Activated naive CD8-positive, alpha-beta T cell treated with anti-CD3 and anti-CD28 coated beads, Interleukin-2, amount 50 U/mL, for 24 hours (primary cell): ENCODE data around the gene NME4.

ENCODE experiments used
- ATAC-seq: fragments of 150-1000 bp; cut with Tn5 transposase; one replicate; pipeline ENCODE4 v1.10.0; 2021
- DNase-seq: peaks from one replicate; pipeline ENCODE4 v3.0.0; 2021
- H3K27ac Mint-ChIP-seq: one replicate; pipeline ENCODE4 v1.8.0; 2021; ENCODE audit warnings: mild to moderate bottlenecking, mixed read lengths
- H3K27me3 Mint-ChIP-seq: one replicate; pipeline ENCODE4 v1.8.0; 2021; ENCODE audit warnings: mixed read lengths
- H3K36me3 Mint-ChIP-seq: one replicate; pipeline ENCODE4 v1.8.0; 2021; ENCODE audit warnings: low read depth, mixed read lengths
- H3K4me1 Mint-ChIP-seq: one replicate; pipeline ENCODE4 v1.8.0; 2021; ENCODE audit warnings: mixed read lengths
- H3K4me3 Mint-ChIP-seq: one replicate; pipeline ENCODE4 v1.8.0; 2021; ENCODE audit warnings: mild to moderate bottlenecking, moderate library complexity, mixed read lengths
- H3K9me3 Mint-ChIP-seq: one replicate; pipeline ENCODE4 v1.8.0; 2021; ENCODE audit warnings: mixed read lengths

Gene NME4

GRCh38 chr16:442976-443375, 46.0 kb downstream of the NME4 start:
- H3K27ac Mint-ChIP-seq = no peak overlapping the region

GRCh38 chr16:444027-444426, 47.0 kb downstream of the NME4 start:
- ATAC-seq = no peak
- no peaks in the 10 kb centered on the region for H3K4me1 Mint-ChIP-seq

More at GRCh38 chr16:442976-443375, 46.0 kb downstream of the NME4 start:
- H3K27me3 Mint-ChIP-seq = no peaks in the 10 kb centered on the region
- DNase-seq = no peak
- H3K4me3 Mint-ChIP-seq = no peak overlapping the region
- no peaks in the 10 kb centered on the region for H3K9me3 Mint-ChIP-seq
- peaks cover 3% of the 10 kb centered on the region for H3K36me3 Mint-ChIP-seq
- ATAC-seq = no peak
- no peaks in the 10 kb centered on the region for H3K4me1 Mint-ChIP-seq

GRCh38 chr16:445566-445965, 48.6 kb downstream of the NME4 start:
- no peaks in the 10 kb centered on the region for H3K36me3 Mint-ChIP-seq
- DNase-seq = no peak

More at GRCh38 chr16:444027-444426, 47.0 kb downstream of the NME4 start:
- Mint-ChIP-seq H3K36me3 (peaks cover 3% of the 10 kb centered on the region), H3K27ac (no peak overlapping the region), H3K9me3 (no peaks in the 10 kb centered on the region), H3K27me3 (no peaks in the 10 kb centered on the region), H3K4me3 (no peak overlapping the region)
- no peak for DNase-seq

More at GRCh38 chr16:445566-445965, 48.6 kb downstream of the NME4 start:
- H3K27ac Mint-ChIP-seq = no peak overlapping the region
- ATAC-seq = no peak
- no peaks in the 10 kb centered on the region for H3K4me1 Mint-ChIP-seq
- H3K9me3 Mint-ChIP-seq = no peaks in the 10 kb centered on the region
- no peak overlapping the region for H3K4me3 Mint-ChIP-seq
- no peaks in the 10 kb centered on the region for H3K27me3 Mint-ChIP-seq
